Fibroblast of lung (primary cell): ENCODE data around the gene MARCHF6. TPM values are rescaled to one million over a fixed set of nuclear protein-coding genes. Genes with fewer than 3 reads are reported as not detected.

ENCODE experiments used
- DNase-seq, 2 donors: peaks; one replicate each; pipeline versions ENCODE4 v3.0.0 to v3.0.0-alpha.2; 2010; ENCODE audit warnings: low read depth in 2 of 2
- H2AFZ ChIP-seq: 2 replicates; pipeline ENCODE4 v1.5.1; 2012; ENCODE audit warnings: low read length, control low read depth, inconsistent platforms
- H3K27ac ChIP-seq: 2 replicates; pipeline ENCODE4 v1.5.1; 2011; ENCODE audit warnings: low read length, control low read depth; ENCODE audit not compliant: insufficient read depth
- H3K27me3 ChIP-seq: 2 replicates; pipeline ENCODE4 v1.5.1; 2011; ENCODE audit warnings: mild to moderate bottlenecking, low read length; ENCODE audit not compliant: control insufficient read depth, insufficient read depth
- H3K36me3 ChIP-seq: 2 replicates; pipeline ENCODE4 v1.5.1; 2011; ENCODE audit warnings: low read length; ENCODE audit not compliant: control insufficient read depth, insufficient read depth
- H3K4me1 ChIP-seq: 2 replicates; pipeline ENCODE4 v1.5.1; 2011; ENCODE audit warnings: low read length; ENCODE audit not compliant: control insufficient read depth, insufficient read depth; ENCODE audit errors: extremely low read depth
- H3K4me2 ChIP-seq: 2 replicates; pipeline ENCODE4 v1.5.1; 2011; ENCODE audit warnings: low read length, control low read depth; ENCODE audit not compliant: insufficient read depth; ENCODE audit errors: extremely low read depth
- H3K4me3 ChIP-seq, 4 experiments: fragments of 200-600 bp in 1 of 4; sonication (generic) in 1 of 4; replicated peaks in 1 of 4; 2 replicates each; pipeline ENCODE4 v1.5.1; 2011 to 2016; ENCODE audit warnings: low read length in 4 of 4, low read depth in 3 of 4, mild to moderate bottlenecking in 3 of 4, control low read depth in 2 of 4, inconsistent platforms in 1 of 4, mixed read lengths in 1 of 4; ENCODE audit not compliant: insufficient read depth in 1 of 4; ENCODE audit errors: control extremely low read depth in 1 of 4
- H3K79me2 ChIP-seq: 2 replicates; pipeline ENCODE4 v1.5.1; 2012; ENCODE audit warnings: mild to moderate bottlenecking, low read length, inconsistent platforms; ENCODE audit not compliant: control insufficient read depth, insufficient read depth
- H3K9ac ChIP-seq: 2 replicates; pipeline ENCODE4 v1.5.1; 2011; ENCODE audit warnings: mild to moderate bottlenecking, low read length, control low read depth; ENCODE audit not compliant: insufficient read depth
- H3K9me3 ChIP-seq: 2 replicates; pipeline ENCODE4 v1.5.1; 2012; ENCODE audit warnings: low read depth, low read length; ENCODE audit not compliant: control insufficient read depth, insufficient read depth
- H4K20me1 ChIP-seq: 2 replicates; pipeline ENCODE4 v1.5.1; 2011; ENCODE audit warnings: low read length; ENCODE audit not compliant: control insufficient read depth, insufficient read depth; ENCODE audit errors: extremely low read depth
- CTCF ChIP-seq, 2 donors: IDR thresholded peaks in 1 of 2; conservative IDR thresholded peaks in 1 of 2; 1 replicate in 1 of 2; 2 replicates in 1 of 2; pipeline ENCODE4 v1.5.1; 2011 to 2012; ENCODE audit warnings: low read length in 2 of 2, control low read depth in 1 of 2, inconsistent platforms in 1 of 2, low read depth in 1 of 2, mild to moderate bottlenecking in 1 of 2
- EZH2 ChIP-seq: IDR thresholded peaks from 2 replicates; pipeline ENCODE4 v1.5.1; 2012; ENCODE audit warnings: low read length, control low read depth, mild to moderate bottlenecking; ENCODE audit errors: missing control alignments
- polyA plus RNA-seq, 2 donors: library from polyadenylated mRNA; depleted of rRNA in 1 of 2; stranded (reverse) in 1 of 2; unstranded in 1 of 2; fragments of >200 nt; gene quantifications; 2 replicates each; pipeline ENCODE4 v1.2.1, GENCODE V29; 2011 to 2012; ENCODE audit warnings: missing spikeins in 1 of 2
- total RNA-seq: library from RNA; depleted of rRNA; stranded (reverse); fragments of >200 nt; gene quantifications from 2 replicates; pipeline ENCODE4 v1.2.1, GENCODE V29; 2014

The MARCHF6 gene
- total and polyA plus RNA-seq, 2 donors (not counting 1 experiment from before 2014, with no cell fraction given), result 67.9 to 142 TPM

GRCh38 chr5:10354048-10354872, 765 bp downstream of the MARCHF6 start:
- Histone ChIP-seq H3K36me3 (no peaks in the 10 kb centered on the region), H3K9ac (peak overlapping the region; percentile 95), H3K4me1 (peaks cover 8% of the 10 kb centered on the region), H2AFZ (no peak overlapping the region), H3K27ac (peak overlapping the region; percentile 98), H3K27me3 (no peaks in the 10 kb centered on the region), H3K79me2 (peaks cover 55% of the 10 kb centered on the region), H3K4me2 (peak overlapping the region; percentile 74), H4K20me1 (peaks cover 9% of the 10 kb centered on the region), H3K9me3 (no peaks in the 10 kb centered on the region), H3K4me3 (peak overlapping the region; percentile 80 to 92 (median 87))
- TF ChIP-seq CTCF (conservative IDR thresholded peaks at IDR 0.05 in 1 of 2, IDR thresholded peaks at IDR 0.05 in 1 of 2; ENCODE audit: low read depth in 1 of 2, low read length in 2 of 2) (no peak), EZH2 (no peak)
- peak; percentile 52 to 60 for DNase-seq

- H3K4me1 ChIP-seq, result peaks cover 8% of the 10 kb centered on the region
- peak overlapping the region; percentile 98 for H3K27ac ChIP-seq
- no peaks in the 10 kb centered on the region for H3K27me3 ChIP-seq
- H3K79me2 ChIP-seq, result peaks cover 64% of the 10 kb centered on the region
- TF ChIP-seq CTCF (conservative IDR thresholded peaks at IDR 0.05 in 1 of 2, IDR thresholded peaks at IDR 0.05 in 1 of 2; ENCODE audit: low read depth in 1 of 2, low read length in 2 of 2) (no peak), EZH2 (no peak)
- no peak overlapping the region for H2AFZ ChIP-seq
- H4K20me1 ChIP-seq, result peaks cover 9% of the 10 kb centered on the region
- H3K4me2 ChIP-seq, result peak overlapping the region; percentile 74
- peak; percentile 47 to 85 for DNase-seq
- H3K4me3 ChIP-seq, result peak overlapping the region; percentile 80 to 92 (median 87)
- H3K9ac ChIP-seq, result peak overlapping the region; percentile 9
- H3K9me3 ChIP-seq, result no peaks in the 10 kb centered on the region
- no peaks in the 10 kb centered on the region for H3K36me3 ChIP-seq
Observed at GRCh38 chr5:10355071-10355889, 1.8 kb downstream of the MARCHF6 start.

- H3K36me3 ChIP-seq, result no peaks in the 10 kb centered on the region
- no peak overlapping the region for H3K27ac ChIP-seq
- H3K9me3 ChIP-seq, result no peaks in the 10 kb centered on the region
- peaks cover 97% of the 10 kb centered on the region for H3K79me2 ChIP-seq
- TF ChIP-seq CTCF (conservative IDR thresholded peaks at IDR 0.05 in 1 of 2, IDR thresholded peaks at IDR 0.05 in 1 of 2; ENCODE audit: low read depth in 1 of 2, low read length in 2 of 2) (no peak), EZH2 (no peak)
- no peak for DNase-seq
- H3K27me3 ChIP-seq, result no peaks in the 10 kb centered on the region
- peaks cover 15% of the 10 kb centered on the region for H4K20me1 ChIP-seq
- H3K4me1 ChIP-seq, result no peaks in the 10 kb centered on the region
- no peak overlapping the region for H2AFZ ChIP-seq
- no peak overlapping the region for H3K4me3 ChIP-seq
- no peak overlapping the region for H3K9ac ChIP-seq
- no peak overlapping the region for H3K4me2 ChIP-seq
Observed at GRCh38 chr5:10358999-10359398, 5.5 kb downstream of the MARCHF6 start.
